Heart left ventricle (tissue), 13 donors: ENCODE measurements around the gene SLC22A23.

ENCODE experiments used
- CTCF ChIP-seq, 12 donors: fragments of 200-600 bp; sonication (generic) in 4 of 12; IDR thresholded peaks; one replicate each; pipeline versions ENCODE4 v1.5.0 to v1.8.0; 2018 to 2022; ENCODE audit warnings: antibody characterized with exemption in 12 of 12, mild to moderate bottlenecking in 5 of 12
- POLR2A ChIP-seq, 2 donors: fragments of 450-650 bp; IDR thresholded peaks; one replicate each; pipeline ENCODE4 v1.6.1; 2017; ENCODE audit warnings: antibody characterized with exemption in 2 of 2, mild to moderate bottlenecking in 2 of 2, moderate library complexity in 2 of 2
- donor health status: ischemic (EF 13 %, LVEDD 7.1; RV severe dilation, severe dysfunction).
- donor health status: DM: no; HTN: yes; CAD: no.
- donor health status: DM: no; HTN: no; CAD: no.
- donor health status: ischemic (EF 25% LVEDD 6.9; RV normal size, moderate dysfunction).
- donor health status: ischemic (EF 25% LVEDD 5.7; RV mildly dilated, moderate dysfunction).
- donor health status: ischemic (EF 35%, LVEDD 5.7; RV mildly dilated, moderate dysfunction).
- donor health status: nonischemic (EF 11% LVEDD 7.7; RV severe dilation, severe dysfunction).
- donor health status: DM: yes; HTN: yes; CAD: no.
- donor health status: PGD.
- donor health status: ischemic (EF 29% LVEDD 5.4; RV normal size, mild dysfunction).
- donor health status: nonischemic (EF 23%, LVEDD 6.1; RV moderate dilation, normal function).

- TF ChIP-seq CTCF (IDR thresholded peaks at IDR 0.05) (no peak), POLR2A (IDR thresholded peaks at IDR 0.05) (no peak)
Measured at GRCh38 chr6:3287976-3288707, 168.7 kb downstream of the SLC22A23 start.
